Natural killer cell treated with Interleukin-12 subunit alpha and Interleukin-12 subunit beta and Interleukin-15 and Interleukin-18, amount 100 ng/mL, for 72 hours (primary cell): Measurements from ENCODE around the gene MCFD2. TPM values are rescaled to one million over a fixed set of nuclear protein-coding genes. Genes with fewer than 3 reads are reported as not detected.

Experiments
- ATAC-seq, 2 donors: fragments of 150-1000 bp; cut with Tn5 transposase in 1 of 2; sonication (Bioruptor Pico), chemical (Tn5 transposase) in 1 of 2; 2 replicates each; pipeline ENCODE4 v1.10.0; 2021
- DNase-seq: peaks from one replicate; pipeline ENCODE4 v3.0.0; 2022; ENCODE audit warnings: low spot score
- H3K27ac Mint-ChIP-seq, 2 donors: 1 replicate in 1 of 2; 2 replicates in 1 of 2; pipeline ENCODE4 v1.8.0; 2022; ENCODE audit warnings: mixed read lengths in 2 of 2, mild to moderate bottlenecking in 1 of 2, moderate library complexity in 1 of 2
- H3K27me3 Mint-ChIP-seq, 2 donors: 1 replicate in 1 of 2; 2 replicates in 1 of 2; pipeline ENCODE4 v1.8.0; 2022; ENCODE audit warnings: mixed read lengths in 2 of 2
- H3K36me3 Mint-ChIP-seq: one replicate; pipeline ENCODE4 v1.8.0; 2022; ENCODE audit warnings: mixed read lengths
- H3K4me1 Mint-ChIP-seq, 2 donors: 1 replicate in 1 of 2; 2 replicates in 1 of 2; pipeline ENCODE4 v1.8.0; 2022; ENCODE audit warnings: low read depth in 2 of 2, mixed read lengths in 2 of 2, mild to moderate bottlenecking in 1 of 2
- H3K4me3 Mint-ChIP-seq: one replicate; pipeline ENCODE4 v1.8.0; 2022; ENCODE audit warnings: mixed read lengths
- H3K9me3 Mint-ChIP-seq: 2 replicates; pipeline ENCODE4 v1.8.0; 2022; ENCODE audit warnings: mixed read lengths
- total RNA-seq, 2 donors: library from RNA; stranded (reverse); gene quantifications; one replicate each; pipeline ENCODE4 v1.2.3, GENCODE V29; 2022

Gene MCFD2
- total RNA-seq, 2 donors from 2014 or later: 38.4 to 45.1 TPM

GRCh38 chr2:46902465-46902864, 13.1 kb downstream of the MCFD2 start:
- Mint-ChIP-seq H3K27ac (no peak overlapping the region), H3K4me1 (no peaks in the 10 kb centered on the region), H3K36me3 (peaks cover 20% of the 10 kb centered on the region), H3K27me3 (no peaks in the 10 kb centered on the region), H3K9me3 (no peaks in the 10 kb centered on the region), H3K4me3 (no peak overlapping the region)
- DNase-seq: no peak
- ATAC-seq: no peak

GRCh38 chr2:46901611-46902010, 14.0 kb downstream of the MCFD2 start:
- ATAC-seq: no peak
- DNase-seq: no peak
- Mint-ChIP-seq H3K9me3 (no peaks in the 10 kb centered on the region), H3K36me3 (peaks cover 14% of the 10 kb centered on the region), H3K4me3 (no peak overlapping the region), H3K4me1 (no peaks in the 10 kb centered on the region), H3K27ac (no peak overlapping the region), H3K27me3 (no peaks in the 10 kb centered on the region)

- Mint-ChIP-seq H3K27ac (no peak overlapping the region), H3K4me3 (no peak overlapping the region), H3K9me3 (no peaks in the 10 kb centered on the region), H3K4me1 (no peaks in the 10 kb centered on the region), H3K27me3 (no peaks in the 10 kb centered on the region), H3K36me3 (peaks cover 6% of the 10 kb centered on the region)
- DNase-seq: no peak
- no peak for ATAC-seq
These were observed 15.2 kb downstream of the MCFD2 start for GRCh38 chr2:46900381-46900780.

GRCh38 chr2:46899053-46899452, 16.6 kb downstream of the MCFD2 start:
- Mint-ChIP-seq H3K4me1 (no peaks in the 10 kb centered on the region), H3K9me3 (no peaks in the 10 kb centered on the region)
- no peak for DNase-seq

GRCh38 chr2:46898024-46898423, 17.6 kb downstream of the MCFD2 start:
- no peaks in the 10 kb centered on the region for H3K9me3 Mint-ChIP-seq
- no peak for ATAC-seq
- H3K4me1 Mint-ChIP-seq: no peaks in the 10 kb centered on the region

More at GRCh38 chr2:46899053-46899452, 16.6 kb downstream of the MCFD2 start:
- Mint-ChIP-seq H3K4me3 (no peak overlapping the region), H3K27me3 (no peaks in the 10 kb centered on the region), H3K27ac (no peak overlapping the region), H3K36me3 (no peaks in the 10 kb centered on the region)
- ATAC-seq: no peak

GRCh38 chr2:46893269-46893939, 22.2 kb downstream of the MCFD2 start:
- Mint-ChIP-seq H3K36me3 (no peaks in the 10 kb centered on the region), H3K27me3 (no peaks in the 10 kb centered on the region), H3K4me1 (no peaks in the 10 kb centered on the region), H3K4me3 (no peak overlapping the region), H3K27ac (no peak overlapping the region), H3K9me3 (no peaks in the 10 kb centered on the region)
- DNase-seq: no peak
- no peak for ATAC-seq

More at GRCh38 chr2:46898024-46898423, 17.6 kb downstream of the MCFD2 start:
- Mint-ChIP-seq H3K27me3 (no peaks in the 10 kb centered on the region), H3K36me3 (no peaks in the 10 kb centered on the region), H3K4me3 (no peak overlapping the region), H3K27ac (no peak overlapping the region)
- no peak for DNase-seq

- Mint-ChIP-seq H3K36me3 (no peaks in the 10 kb centered on the region), H3K27ac (no peak overlapping the region), H3K4me3 (no peak overlapping the region), H3K9me3 (no peaks in the 10 kb centered on the region), H3K27me3 (no peaks in the 10 kb centered on the region), H3K4me1 (no peaks in the 10 kb centered on the region)
- peak; percentile 33 to 40 for ATAC-seq
- no peak for DNase-seq
These were observed 23.6 kb downstream of the MCFD2 start for GRCh38 chr2:46891956-46892553.

GRCh38 chr2:46888421-46888952, 27.1 kb downstream of the MCFD2 start:
- DNase-seq (no peak), ATAC-seq (no peak)
- Mint-ChIP-seq H3K4me3 (no peak overlapping the region), H3K27me3 (peaks cover 9 to 12% of the 10 kb centered on the region in 2 donors), H3K27ac (no peak overlapping the region), H3K4me1 (no peaks in the 10 kb centered on the region), H3K9me3 (no peaks in the 10 kb centered on the region), H3K36me3 (no peaks in the 10 kb centered on the region)

GRCh38 chr2:46887028-46887885, 28.3 kb downstream of the MCFD2 start:
- H3K4me3 Mint-ChIP-seq: no peak overlapping the region
- no peaks in the 10 kb centered on the region for H3K9me3 Mint-ChIP-seq
- H3K4me1 Mint-ChIP-seq: no peaks in the 10 kb centered on the region
- no peak overlapping the region for H3K27ac Mint-ChIP-seq
- H3K36me3 Mint-ChIP-seq: no peaks in the 10 kb centered on the region
- DNase-seq (no peak), ATAC-seq (no peak)
- H3K27me3 Mint-ChIP-seq: peaks cover 9 to 12% of the 10 kb centered on the region in 2 donors

GRCh38 chr2:46886268-46887027, 29.2 kb downstream of the MCFD2 start:
- Mint-ChIP-seq H3K27ac (no peak overlapping the region), H3K9me3 (no peaks in the 10 kb centered on the region), H3K4me1 (no peaks in the 10 kb centered on the region), H3K27me3 (peaks cover 9 to 12% of the 10 kb centered on the region in 2 donors), H3K36me3 (no peaks in the 10 kb centered on the region), H3K4me3 (no peak overlapping the region)
- no peak for ATAC-seq
- DNase-seq: no peak

GRCh38 chr2:46885376-46885775, 30.2 kb downstream of the MCFD2 start:
- no peaks in the 10 kb centered on the region for H3K9me3 Mint-ChIP-seq
- H3K4me1 Mint-ChIP-seq: no peaks in the 10 kb centered on the region
- no peak for ATAC-seq
- no peak overlapping the region for H3K27ac Mint-ChIP-seq
- no peak overlapping the region for H3K4me3 Mint-ChIP-seq
- no peak for DNase-seq
- peaks cover 9 to 12% of the 10 kb centered on the region in 2 donors for H3K27me3 Mint-ChIP-seq
- no peaks in the 10 kb centered on the region for H3K36me3 Mint-ChIP-seq

- H3K9me3 Mint-ChIP-seq: no peaks in the 10 kb centered on the region
- H3K4me1 Mint-ChIP-seq: no peaks in the 10 kb centered on the region
- no peak overlapping the region for H3K4me3 Mint-ChIP-seq
- ATAC-seq (no peak), DNase-seq (no peak)
- H3K27ac Mint-ChIP-seq: no peak overlapping the region
- peaks cover 4 to 7% of the 10 kb centered on the region in 2 donors for H3K27me3 Mint-ChIP-seq
- no peaks in the 10 kb centered on the region for H3K36me3 Mint-ChIP-seq
These were observed 36.1 kb downstream of the MCFD2 start for GRCh38 chr2:46879511-46879910.

- H3K27ac Mint-ChIP-seq: no peak overlapping the region
- H3K36me3 Mint-ChIP-seq: no peaks in the 10 kb centered on the region
- H3K9me3 Mint-ChIP-seq: no peaks in the 10 kb centered on the region
- DNase-seq (no peak), ATAC-seq (no peak)
- no peak overlapping the region for H3K4me3 Mint-ChIP-seq
- H3K27me3 Mint-ChIP-seq: peaks cover 0 to under 1% of the 10 kb centered on the region in 2 donors
- no peaks in the 10 kb centered on the region for H3K4me1 Mint-ChIP-seq
These were observed 36.7 kb downstream of the MCFD2 start for GRCh38 chr2:46878886-46879285.
